Duodenal mucosa (tissue), 2 donors: Measurements from ENCODE around the gene MYL9.
A peak's percentile ranks its signal among the peaks of the same experiment; 100 is the strongest.

ENCODE experiments used
- H3K27ac ChIP-seq: one replicate; pipeline ENCODE4 v1.7.0; 2013; ENCODE audit warnings: low read depth, low read length
- H3K27me3 ChIP-seq, 2 donors: one replicate each; pipeline ENCODE4 v1.7.0; 2013; ENCODE audit warnings: low read length in 2 of 2, control low read depth in 1 of 2; ENCODE audit not compliant: insufficient read depth in 2 of 2, control insufficient read depth in 1 of 2
- H3K36me3 ChIP-seq, 2 donors: one replicate each; pipeline ENCODE4 v1.7.0; 2013; ENCODE audit warnings: low read length in 2 of 2, control low read depth in 1 of 2; ENCODE audit not compliant: insufficient read depth in 2 of 2, control insufficient read depth in 1 of 2
- H3K4me1 ChIP-seq, 2 donors: one replicate each; pipeline ENCODE4 v1.7.0; 2013; ENCODE audit warnings: low read length in 2 of 2, control low read depth in 1 of 2; ENCODE audit not compliant: insufficient read depth in 2 of 2, control insufficient read depth in 1 of 2
- H3K4me3 ChIP-seq, 2 donors: one replicate each; pipeline ENCODE4 v1.7.0; 2013; ENCODE audit warnings: low read length in 2 of 2, low read depth in 1 of 2
- H3K9ac ChIP-seq, 2 donors: one replicate each; pipeline ENCODE4 v1.7.0; 2013; ENCODE audit warnings: low read length in 2 of 2, low read depth in 1 of 2
- H3K9me3 ChIP-seq, 2 donors: one replicate each; pipeline ENCODE4 v1.7.0; 2013; ENCODE audit warnings: low read length in 2 of 2, control low read depth in 1 of 2; ENCODE audit not compliant: control insufficient read depth in 1 of 2

MYL9 gene

GRCh38 chr20:36541768-36542488 is 609 bp downstream of the MYL9 start:
- peak overlapping the region; percentile 61 to 66 for H3K4me3 ChIP-seq
- H3K9ac ChIP-seq, result peak overlapping the region; percentile 60 to 63
- H3K9me3 ChIP-seq, result no peaks in the 10 kb centered on the region
- H3K27ac ChIP-seq, result peak overlapping the region; percentile 68
- H3K27me3 ChIP-seq, result no peaks in the 10 kb centered on the region
- peaks cover 13 to 22% of the 10 kb centered on the region in 2 donors for H3K4me1 ChIP-seq
- no peaks in the 10 kb centered on the region for H3K36me3 ChIP-seq

DNA sequence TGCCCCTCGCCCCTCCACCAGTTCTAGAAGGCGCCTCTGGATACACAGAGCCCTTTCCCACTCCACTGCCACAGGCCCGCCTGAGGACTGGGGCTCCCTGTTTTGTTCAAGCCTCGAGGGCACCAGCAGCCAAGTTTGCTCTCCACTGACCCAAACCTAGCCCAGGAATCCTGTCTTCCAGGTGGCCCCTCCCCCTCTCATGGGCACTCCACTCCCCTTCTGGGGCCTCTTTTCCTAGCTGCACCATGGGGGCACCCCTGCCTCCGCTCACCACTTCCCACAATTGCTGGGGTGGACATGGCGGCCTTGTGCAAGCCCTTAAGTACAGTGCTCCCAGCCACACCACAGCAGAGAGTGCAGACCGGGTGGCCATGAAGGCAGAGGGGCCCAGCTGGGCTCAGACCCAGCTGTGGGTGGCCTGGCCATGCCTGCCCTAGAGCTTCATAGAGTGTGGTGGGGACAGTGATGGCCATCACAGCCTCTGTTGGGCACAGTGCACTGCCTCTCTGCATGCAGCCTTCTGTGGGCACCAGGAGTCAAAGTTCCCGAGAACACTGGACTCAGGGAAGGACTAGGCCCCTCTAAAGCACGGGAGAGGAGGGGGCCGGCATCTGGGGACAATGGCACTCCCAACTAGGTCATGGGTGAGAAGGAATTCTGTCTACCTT is 1.3 kb downstream of the MYL9 start:
- peak overlapping the region; percentile 28 to 34 for H3K9ac ChIP-seq
- no peaks in the 10 kb centered on the region for H3K27me3 ChIP-seq
- H3K4me3 ChIP-seq, result peak overlapping the region; percentile 61 to 66
- peak overlapping the region; percentile 68 for H3K27ac ChIP-seq
- H3K36me3 ChIP-seq, result no peaks in the 10 kb centered on the region
- peaks cover 13 to 22% of the 10 kb centered on the region in 2 donors for H3K4me1 ChIP-seq
- no peaks in the 10 kb centered on the region for H3K9me3 ChIP-seq

DNA sequence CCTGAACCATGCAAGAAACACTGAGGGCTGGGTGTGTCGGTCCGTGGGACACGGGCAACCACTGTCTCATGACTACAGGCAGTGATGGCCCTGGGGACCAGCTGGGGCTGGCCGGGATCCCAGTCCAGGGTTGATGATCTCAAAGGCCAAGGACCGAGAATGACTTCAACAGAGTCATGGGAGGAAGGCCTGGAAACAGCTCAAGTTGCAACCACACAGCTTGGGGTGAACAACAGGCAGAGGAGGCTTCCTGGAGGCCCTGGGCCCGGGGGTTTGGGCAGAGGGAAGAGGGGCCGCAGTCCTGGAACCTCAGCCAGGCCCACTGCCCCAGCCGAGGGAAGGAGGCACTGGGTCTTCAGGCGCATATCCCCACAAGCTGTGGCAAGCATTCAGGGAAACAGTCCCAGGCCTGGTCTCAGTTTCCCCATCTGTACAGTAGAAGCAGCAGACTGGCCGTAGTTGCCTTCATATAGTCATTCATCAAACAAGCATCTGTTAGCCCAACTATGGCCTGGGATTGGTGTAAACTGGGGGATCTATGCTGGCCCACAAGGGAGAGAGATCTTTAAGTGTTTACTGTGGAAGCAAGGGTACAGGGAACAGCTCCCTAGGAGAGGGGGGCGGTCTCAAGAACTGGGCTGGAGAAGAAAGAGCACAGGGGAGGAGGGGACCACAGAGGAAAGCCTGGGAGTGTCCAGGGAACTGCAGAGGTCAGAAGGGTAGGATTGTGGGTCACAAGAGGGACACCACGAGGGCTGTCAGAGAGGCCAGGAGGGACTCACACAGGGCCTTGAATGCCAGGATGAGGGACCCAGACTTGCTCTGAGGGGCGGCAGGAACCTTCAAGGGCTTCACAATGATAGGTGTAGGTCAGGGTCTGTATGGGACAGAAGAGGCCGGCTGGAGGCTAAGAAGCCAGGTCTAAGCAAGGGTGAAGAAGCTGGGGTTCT is 2.1 kb downstream of the MYL9 start:
- Histone ChIP-seq H3K9ac (peak overlapping the region; percentile 34 to 44), H3K36me3 (no peaks in the 10 kb centered on the region), H3K27ac (peak overlapping the region; percentile 61), H3K27me3 (no peaks in the 10 kb centered on the region), H3K4me1 (peaks cover 13 to 22% of the 10 kb centered on the region in 2 donors), H3K9me3 (no peaks in the 10 kb centered on the region), H3K4me3 (peak overlapping the region; percentile 50 to 66)

- H3K27me3 ChIP-seq, result no peaks in the 10 kb centered on the region
- H3K4me1 ChIP-seq, result peaks cover 13 to 22% of the 10 kb centered on the region in 2 donors
- no peaks in the 10 kb centered on the region for H3K9me3 ChIP-seq
- no peak overlapping the region for H3K27ac ChIP-seq
- peak overlapping the region in 1 of 2 donors; percentile 66 for H3K4me3 ChIP-seq
- no peak overlapping the region for H3K9ac ChIP-seq
- no peaks in the 10 kb centered on the region for H3K36me3 ChIP-seq
Observed at GRCh38 chr20:36544134-36545018, 3.1 kb downstream of the MYL9 start.

DNA sequence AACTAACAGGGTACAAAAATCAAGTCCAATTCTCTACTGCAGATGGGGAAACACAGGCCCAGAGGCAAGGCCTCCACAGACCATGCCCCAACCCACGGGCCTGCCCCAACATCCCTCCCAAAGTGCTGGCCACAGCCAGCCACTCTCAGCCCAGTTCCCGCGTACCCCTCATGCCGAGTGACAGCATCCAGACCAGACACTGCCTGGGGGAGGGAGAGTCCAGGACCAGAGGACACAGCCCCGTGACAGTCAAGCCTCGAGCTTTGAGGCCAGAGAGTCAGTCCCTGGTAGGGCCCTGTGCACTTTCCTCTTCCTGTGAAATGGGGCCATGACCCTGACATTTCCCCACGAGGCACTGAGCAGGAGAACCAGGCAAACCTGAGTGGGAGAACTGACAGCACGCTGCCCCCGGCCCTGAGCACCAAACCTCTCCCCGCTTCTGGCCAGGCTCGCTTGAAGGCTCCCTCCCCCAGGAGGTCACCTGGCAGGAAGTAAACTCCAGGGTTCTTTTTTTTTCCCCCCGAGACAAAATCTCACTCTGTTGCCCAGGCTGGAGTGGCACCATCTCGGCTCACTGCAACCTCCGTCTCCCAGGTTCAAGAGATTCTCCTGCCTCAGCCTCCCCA is 4.9 kb downstream of the MYL9 start:
- Histone ChIP-seq H3K36me3 (no peaks in the 10 kb centered on the region), H3K9ac (no peak overlapping the region), H3K4me3 (no peak overlapping the region), H3K27ac (no peak overlapping the region), H3K27me3 (no peaks in the 10 kb centered on the region), H3K4me1 (peaks cover 13 to 22% of the 10 kb centered on the region in 2 donors), H3K9me3 (no peaks in the 10 kb centered on the region)

DNA sequence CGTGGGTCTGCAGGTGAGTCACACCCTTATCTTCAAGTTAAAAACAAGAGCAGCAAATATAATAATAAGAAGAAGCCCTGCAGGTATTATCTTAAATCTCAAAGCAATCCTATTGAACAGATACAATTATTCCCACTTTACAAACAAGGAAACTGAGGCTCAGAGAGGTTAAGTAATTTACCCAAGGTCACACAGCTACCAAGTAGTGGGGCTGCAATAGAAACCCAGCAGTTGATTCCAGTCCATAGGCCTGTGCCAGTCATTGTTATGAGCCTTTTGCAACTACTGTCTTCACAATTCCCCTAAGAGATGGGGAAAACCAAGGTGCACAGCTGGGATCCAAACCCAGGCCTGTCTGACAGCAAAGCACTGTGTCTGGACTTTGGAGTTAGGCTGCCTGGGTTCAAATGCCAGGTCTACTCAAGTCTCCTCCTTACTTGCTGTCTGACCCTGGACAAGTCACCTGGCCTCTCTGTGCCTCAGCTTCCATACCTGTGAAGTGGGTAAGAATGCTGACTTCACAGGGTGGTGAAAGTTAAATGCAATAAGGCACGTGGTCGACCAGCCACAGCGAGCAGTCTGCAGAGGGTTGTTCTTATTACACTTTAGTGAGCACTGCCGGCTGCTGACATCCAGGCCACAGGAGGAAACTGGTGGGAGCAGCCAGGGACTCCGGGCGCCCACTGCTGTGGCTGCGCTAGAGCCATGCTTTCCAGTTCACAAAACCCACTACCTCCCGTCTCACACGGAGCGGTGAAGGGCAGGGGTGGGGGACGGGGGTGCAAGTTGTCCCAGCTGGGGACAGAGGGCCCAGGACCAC is 6.1 kb downstream of the MYL9 start:
- Histone ChIP-seq H3K36me3 (no peaks in the 10 kb centered on the region), H3K9ac (no peak overlapping the region)

GRCh38 chr20:36548006-36548315 is 6.6 kb downstream of the MYL9 start:
- no peaks in the 10 kb centered on the region for H3K27me3 ChIP-seq
- no peaks in the 10 kb centered on the region for H3K9me3 ChIP-seq
- H3K27ac ChIP-seq, result no peak overlapping the region
- no peaks in the 10 kb centered on the region for H3K36me3 ChIP-seq
- H3K4me1 ChIP-seq, result peaks cover 8 to 9% of the 10 kb centered on the region in 2 donors
- H3K4me3 ChIP-seq, result no peak overlapping the region
- H3K9ac ChIP-seq, result no peak overlapping the region

More for the DNA sequence above, 6.1 kb downstream of the MYL9 start:
- Histone ChIP-seq H3K27me3 (no peaks in the 10 kb centered on the region), H3K4me1 (peaks cover 13 to 15% of the 10 kb centered on the region in 2 donors), H3K4me3 (no peak overlapping the region), H3K9me3 (no peaks in the 10 kb centered on the region), H3K27ac (no peak overlapping the region)

GRCh38 chr20:36548704-36549627 is 7.6 kb downstream of the MYL9 start:
- H3K4me1 ChIP-seq, result no peaks in the 10 kb centered on the region
- H3K9me3 ChIP-seq, result no peaks in the 10 kb centered on the region
- no peak overlapping the region for H3K4me3 ChIP-seq
- H3K27ac ChIP-seq, result no peak overlapping the region
- no peak overlapping the region for H3K9ac ChIP-seq
- H3K36me3 ChIP-seq, result no peaks in the 10 kb centered on the region
- H3K27me3 ChIP-seq, result no peaks in the 10 kb centered on the region
